H9 (cell line): ENCODE results near the gene SLC35F6. TPM values are rescaled to one million over a fixed set of nuclear protein-coding genes. Genes with fewer than 3 reads are reported as not detected.

Experiments used
- DNase-seq: peaks from one replicate; pipeline ENCODE4 v3.0.0-alpha.2; 2017
- H2AFZ ChIP-seq: one replicate; pipeline ENCODE4 v1.6.1; 2013; ENCODE audit warnings: mild to moderate bottlenecking, low read length, control low read depth, moderate library complexity
- H2AK5ac ChIP-seq: 2 replicates; pipeline ENCODE4 v1.6.1; 2013; ENCODE audit warnings: low read length, control low read depth, mixed read lengths; ENCODE audit not compliant: insufficient read length
- H2BK120ac ChIP-seq: one replicate; pipeline ENCODE4 v1.6.1; 2013; ENCODE audit warnings: low read depth, mild to moderate bottlenecking, low read length, control low read depth, inconsistent platforms; ENCODE audit not compliant: poor library complexity, severe bottlenecking
- H2BK12ac ChIP-seq: 2 replicates; pipeline ENCODE4 v1.6.1; 2013; ENCODE audit warnings: low read length, control low read depth, mixed read lengths, low read depth; ENCODE audit not compliant: insufficient read length
- H2BK15ac ChIP-seq: 2 replicates; pipeline ENCODE4 v1.6.1; 2013; ENCODE audit warnings: low read depth, low read length, control low read depth
- H2BK20ac ChIP-seq: one replicate; pipeline ENCODE4 v1.6.1; 2013; ENCODE audit warnings: low read depth, mild to moderate bottlenecking, low read length, control low read depth, inconsistent platforms; ENCODE audit not compliant: poor library complexity, severe bottlenecking
- H2BK5ac ChIP-seq: 2 replicates; pipeline ENCODE4 v1.6.1; 2013; ENCODE audit warnings: low read length, control low read depth, mixed read lengths; ENCODE audit not compliant: insufficient read length
- H3K14ac ChIP-seq: 2 replicates; pipeline ENCODE4 v1.6.1; 2013; ENCODE audit warnings: low read length, control low read depth; ENCODE audit not compliant: insufficient read depth
- H3K18ac ChIP-seq: 2 replicates; pipeline ENCODE4 v1.6.1; 2013; ENCODE audit warnings: low read depth, mild to moderate bottlenecking, mixed read lengths, low read length, control low read depth; ENCODE audit not compliant: insufficient read length
- H3K23ac ChIP-seq: 2 replicates; pipeline ENCODE4 v1.6.1; 2013; ENCODE audit warnings: low read length, control low read depth, mixed read lengths, low read depth; ENCODE audit not compliant: insufficient read length
- H3K23me2 ChIP-seq: 2 replicates; pipeline ENCODE4 v1.6.1; 2013; ENCODE audit warnings: low read depth, mild to moderate bottlenecking, mixed read lengths, low read length, control low read depth; ENCODE audit not compliant: insufficient read length, poor library complexity, severe bottlenecking
- H3K27ac ChIP-seq: 2 replicates; pipeline ENCODE4 v1.5.1; 2013; ENCODE audit warnings: low read length, control low read depth, mixed read lengths, low read depth; ENCODE audit not compliant: insufficient read length
- H3K27me3 ChIP-seq: 2 replicates; pipeline ENCODE4 v1.6.1; 2013; ENCODE audit warnings: low read length, control low read depth, inconsistent platforms; ENCODE audit not compliant: insufficient read depth
- H3K4ac ChIP-seq: 2 replicates; pipeline ENCODE4 v1.6.1; 2013; ENCODE audit warnings: low read depth, mild to moderate bottlenecking, control low read depth, inconsistent platforms, low read length, moderate library complexity
- H3K4me1 ChIP-seq: 2 replicates; pipeline ENCODE4 v1.6.1; 2013; ENCODE audit warnings: low read length, control low read depth, inconsistent platforms; ENCODE audit not compliant: insufficient read depth
- H3K4me2 ChIP-seq: 2 replicates; pipeline ENCODE4 v1.6.1; 2013; ENCODE audit warnings: low read length, control low read depth, mixed read lengths; ENCODE audit not compliant: insufficient read length, insufficient read depth
- H3K56ac ChIP-seq: 2 replicates; pipeline ENCODE4 v1.6.1; 2013; ENCODE audit warnings: low read depth, mild to moderate bottlenecking, mixed read lengths, low read length, control low read depth; ENCODE audit not compliant: insufficient read length
- H3K79me1 ChIP-seq: 2 replicates; pipeline ENCODE4 v1.6.1; 2013; ENCODE audit warnings: low read depth, mild to moderate bottlenecking, moderate library complexity, low read length, control low read depth, inconsistent platforms; ENCODE audit not compliant: insufficient read depth, poor library complexity, severe bottlenecking
- H3K79me2 ChIP-seq: 2 replicates; pipeline ENCODE4 v1.6.1; 2013; ENCODE audit warnings: low read length, control low read depth, inconsistent platforms; ENCODE audit not compliant: insufficient read depth
- H3K9ac ChIP-seq: 2 replicates; pipeline ENCODE4 v1.6.1; 2013; ENCODE audit warnings: low read length, control low read depth, mixed read lengths; ENCODE audit not compliant: insufficient read length; ENCODE audit errors: extremely low read depth
- H3K9me3 ChIP-seq: one replicate; pipeline ENCODE4 v1.6.1; 2013; ENCODE audit warnings: low read depth, low read length, inconsistent platforms; ENCODE audit not compliant: control insufficient read depth
- H3T11ph ChIP-seq: one replicate; pipeline ENCODE4 v1.6.1; 2013; ENCODE audit warnings: mild to moderate bottlenecking, low read length, control low read depth, inconsistent platforms
- H4K20me1 ChIP-seq: one replicate; pipeline ENCODE4 v1.6.1; 2013; ENCODE audit not compliant: control insufficient read depth, insufficient read length, insufficient read depth
- H4K5ac ChIP-seq: 2 replicates; pipeline ENCODE4 v1.6.1; 2013; ENCODE audit warnings: low read depth, mild to moderate bottlenecking, mixed read lengths, low read length, control low read depth; ENCODE audit not compliant: insufficient read length
- H4K8ac ChIP-seq: replicated peaks from 2 replicates; pipeline ENCODE4 v1.6.1; 2013; ENCODE audit warnings: low read length, control low read depth, mixed read lengths, low read depth; ENCODE audit not compliant: insufficient read length
- H4K91ac ChIP-seq: 2 replicates; pipeline ENCODE4 v1.6.1; 2013; ENCODE audit warnings: low read depth, mild to moderate bottlenecking, moderate library complexity, mixed read lengths, low read length, control low read depth; ENCODE audit not compliant: insufficient read length
- H3K27ac Mint-ChIP-seq, 3 experiments: 2 replicates in 2 of 3; 3 replicates in 1 of 3; pipeline ENCODE4 v1.8.0; 2020 to 2021; ENCODE audit warnings: mixed read lengths in 3 of 3, mild to moderate bottlenecking in 1 of 3, moderate library complexity in 1 of 3
- H3K27me3 Mint-ChIP-seq: 2 replicates; pipeline ENCODE4 v1.8.0; 2021; ENCODE audit warnings: low read depth, mild to moderate bottlenecking, moderate library complexity, mixed read lengths
- H3K36me3 Mint-ChIP-seq, 3 experiments: 2 replicates in 2 of 3; 3 replicates in 1 of 3; pipeline ENCODE4 v1.8.0; 2020 to 2021; ENCODE audit warnings: low read depth in 3 of 3, mixed read lengths in 3 of 3; ENCODE audit not compliant: insufficient read depth in 1 of 3
- H3K4me1 Mint-ChIP-seq, 2 experiments: 2 replicates each; pipeline ENCODE4 v1.8.0; 2020; ENCODE audit warnings: mixed read lengths in 2 of 2
- H3K4me3 Mint-ChIP-seq, 2 experiments: 2 replicates in 1 of 2; 3 replicates in 1 of 2; pipeline ENCODE4 v1.8.0; 2020 to 2021; ENCODE audit warnings: mild to moderate bottlenecking in 2 of 2, mixed read lengths in 2 of 2, moderate library complexity in 1 of 2
- H3K9me3 Mint-ChIP-seq, 2 experiments: 2 replicates in 1 of 2; 3 replicates in 1 of 2; pipeline ENCODE4 v1.8.0; 2020; ENCODE audit warnings: mild to moderate bottlenecking in 2 of 2, mixed read lengths in 2 of 2, moderate library complexity in 1 of 2
- CTCF ChIP-seq: fragments of 200-600 bp; sonication (generic); conservative IDR thresholded peaks from 3 replicates; pipeline ENCODE4 v1.8.0; 2021; ENCODE audit warnings: antibody characterized with exemption, mild to moderate bottlenecking
- WGBS: extraction: QIAGEN DNeasy Blood & Tissue Kit; methylation state at CpG from one replicate; pipeline ENCODE4 v1.1.7; 2013; ENCODE audit warnings: missing lambda C conversion rate, low lambda C conversion rate, mixed read lengths; ENCODE audit not compliant: insufficient read length; ENCODE audit errors: extremely low coverage; 5-methylcytosine and 5-hydroxymethylcytosine counted together
- total RNA-seq: library from RNA; stranded (reverse); gene quantifications from 2 replicates; pipeline ENCODE4 v1.2.1, GENCODE V29; 2021

Gene SLC35F6
- total RNA-seq, 1 experiment from 2014 or later, result 15.7 TPM

- Histone ChIP-seq H4K91ac (no peak overlapping the region), H3K4ac (no peak overlapping the region), H4K5ac (no peak overlapping the region), H3T11ph (no peak overlapping the region), H3K27me3 (no peaks in the 10 kb centered on the region), H3K4me1 (no peaks in the 10 kb centered on the region), H4K8ac (no peak overlapping the region), H2BK5ac (no peak overlapping the region), H3K23ac (no peak overlapping the region), H3K23me2 (no peaks in the 10 kb centered on the region), H2BK15ac (no peak overlapping the region), H4K20me1 (no peaks in the 10 kb centered on the region), H3K79me2 (no peaks in the 10 kb centered on the region), H3K4me2 (no peak overlapping the region), H3K18ac (no peak overlapping the region), H2BK20ac (no peak overlapping the region), H3K79me1 (no peaks in the 10 kb centered on the region), H2BK12ac (no peak overlapping the region), H3K56ac (no peak overlapping the region), H2BK120ac (no peak overlapping the region), H2AK5ac (no peak overlapping the region), H3K9ac (no peak overlapping the region), H3K27ac (no peak overlapping the region), H3K14ac (no peak overlapping the region), H2AFZ (no peak overlapping the region), H3K9me3 (no peaks in the 10 kb centered on the region)
- no CpG with 5 or more reads among the region's 6 CpGs for WGBS
- no peak overlapping the region; a peak in 1 of 7 replicates for H3K27ac Mint-ChIP-seq
- peaks cover 4 to 5% of the 10 kb centered on the region in 2 experiments; a peak in 1 of 5 replicates for H3K9me3 Mint-ChIP-seq
- TF ChIP-seq CTCF, result no peak
- H3K27me3 Mint-ChIP-seq, result peaks cover 5% of the 10 kb centered on the region
- H3K4me1 Mint-ChIP-seq, result peaks cover 6 to 7% of the 10 kb centered on the region in 2 experiments; a peak in 3 of 4 replicates
- no peaks in the 10 kb centered on the region for H3K36me3 Mint-ChIP-seq
- no peak for DNase-seq
- no peak overlapping the region; a peak in 1 of 5 replicates for H3K4me3 Mint-ChIP-seq
Measured at GRCh38 chr2:26818972-26819371, 54.9 kb downstream of the SLC35F6 start.
